GM12878 (cell line): ENCODE results near the gene CAPN7.

ENCODE experiments used
- BHLHE40 ChIP-seq, 2 experiments: fragments of 450-650 bp in 1 of 2; IDR thresholded peaks; 2 replicates each; pipeline ENCODE4 v1.6.1; 2011 to 2017; ENCODE audit warnings: low read depth in 2 of 2, borderline replicate concordance in 1 of 2, improper control_type of control experiment in 1 of 2, low read length in 1 of 2, mild to moderate bottlenecking in 1 of 2
- CHD2 ChIP-seq: IDR thresholded peaks from 2 replicates; pipeline ENCODE4 v1.6.1; 2011; ENCODE audit warnings: low read depth, low read length, improper control_type of control experiment, borderline replicate concordance
- CREM ChIP-seq: IDR thresholded peaks from 2 replicates; pipeline ENCODE4 v1.6.1; 2014; ENCODE audit warnings: antibody characterized with exemption, low read depth
- EZH2 ChIP-seq: IDR thresholded peaks from 2 replicates; pipeline ENCODE4 v1.6.1; 2012; ENCODE audit warnings: low read depth, mild to moderate bottlenecking, control low read depth, inconsistent platforms, low read length, borderline replicate concordance; ENCODE audit not compliant: control insufficient read depth
- IRF5 ChIP-seq: fragments of 450-650 bp; IDR thresholded peaks from 2 replicates; pipeline ENCODE4 v1.6.1; 2017; ENCODE audit warnings: borderline replicate concordance
- JUNB ChIP-seq: IDR thresholded peaks from 2 replicates; pipeline ENCODE4 v1.6.1; 2016; ENCODE audit warnings: antibody characterized with exemption, mild to moderate bottlenecking
- NRF1 ChIP-seq: conservative IDR thresholded peaks from 2 replicates; pipeline ENCODE4 v1.6.1; 2011; ENCODE audit warnings: mild to moderate bottlenecking, low read depth, low read length, improper control_type of control experiment
- PKNOX1 ChIP-seq: fragments of 450-650 bp; IDR thresholded peaks from 2 replicates; pipeline ENCODE4 v1.6.1; 2016; ENCODE audit warnings: mild to moderate bottlenecking
- POLR2AphosphoS5 ChIP-seq: IDR thresholded peaks from 2 replicates; pipeline ENCODE4 v1.6.1; 2011; ENCODE audit warnings: mild to moderate bottlenecking, low read length, inconsistent platforms
- TCF12 ChIP-seq: IDR thresholded peaks from 2 replicates; pipeline ENCODE4 v1.6.1; 2011; ENCODE audit warnings: low read depth, mild to moderate bottlenecking, low read length
- ZNF217 ChIP-seq: fragments of 450-650 bp; IDR thresholded peaks from 2 replicates; pipeline ENCODE4 v1.6.1; 2017; ENCODE audit warnings: antibody characterized with exemption, mild to moderate bottlenecking
- TF ChIP-seq, protein P1 (sequence below), 3 experiments: IDR thresholded peaks in 2 of 3; conservative IDR thresholded peaks in 1 of 3; 2 replicates each; pipeline ENCODE4 v1.5.1; 2011; ENCODE audit warnings: low read depth in 3 of 3, low read length in 3 of 3, mild to moderate bottlenecking in 3 of 3, control low read depth in 2 of 3, moderate library complexity in 2 of 3, inconsistent platforms in 1 of 3, mixed read lengths in 1 of 3; ENCODE audit not compliant: control insufficient read depth in 2 of 3, insufficient read depth in 1 of 3; ENCODE audit errors: extremely low read depth in 1 of 3
- TF ChIP-seq, protein P2 (sequence below): IDR thresholded peaks from 2 replicates; pipeline ENCODE4 v1.6.1; 2011; ENCODE audit warnings: low read depth, mild to moderate bottlenecking, low read length, moderate library complexity, borderline replicate concordance; ENCODE audit errors: extremely low read depth
- TF ChIP-seq, protein P3 (sequence below): fragments of 450-650 bp; IDR thresholded peaks from 2 replicates; pipeline ENCODE4 v1.6.1; 2017; ENCODE audit warnings: antibody characterized with exemption, mild to moderate bottlenecking, moderate library complexity

- TF ChIP-seq BHLHE40 (IDR thresholded peaks at IDR 0.05; ENCODE audit: borderline replicate concordance in 1 of 2, low read depth in 2 of 2, low read length in 1 of 2) (no peak), ZNF217 (no peak), TCF12 (no peak), PKNOX1 (no peak), CREM (no peak), CHD2 (no peak), POLR2AphosphoS5 (no peak), JUNB (no peak), IRF5 (no peak), EZH2 (no peak), NRF1 (no peak)
- TF ChIP-seq, protein P1, sequence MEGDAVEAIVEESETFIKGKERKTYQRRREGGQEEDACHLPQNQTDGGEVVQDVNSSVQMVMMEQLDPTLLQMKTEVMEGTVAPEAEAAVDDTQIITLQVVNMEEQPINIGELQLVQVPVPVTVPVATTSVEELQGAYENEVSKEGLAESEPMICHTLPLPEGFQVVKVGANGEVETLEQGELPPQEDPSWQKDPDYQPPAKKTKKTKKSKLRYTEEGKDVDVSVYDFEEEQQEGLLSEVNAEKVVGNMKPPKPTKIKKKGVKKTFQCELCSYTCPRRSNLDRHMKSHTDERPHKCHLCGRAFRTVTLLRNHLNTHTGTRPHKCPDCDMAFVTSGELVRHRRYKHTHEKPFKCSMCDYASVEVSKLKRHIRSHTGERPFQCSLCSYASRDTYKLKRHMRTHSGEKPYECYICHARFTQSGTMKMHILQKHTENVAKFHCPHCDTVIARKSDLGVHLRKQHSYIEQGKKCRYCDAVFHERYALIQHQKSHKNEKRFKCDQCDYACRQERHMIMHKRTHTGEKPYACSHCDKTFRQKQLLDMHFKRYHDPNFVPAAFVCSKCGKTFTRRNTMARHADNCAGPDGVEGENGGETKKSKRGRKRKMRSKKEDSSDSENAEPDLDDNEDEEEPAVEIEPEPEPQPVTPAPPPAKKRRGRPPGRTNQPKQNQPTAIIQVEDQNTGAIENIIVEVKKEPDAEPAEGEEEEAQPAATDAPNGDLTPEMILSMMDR (IDR thresholded peaks at IDR 0.05 in 2 of 3, conservative IDR thresholded peaks at IDR 0.05 in 1 of 3; ENCODE audit: control insufficient read depth in 2 of 3, extremely low read depth in 1 of 3, insufficient read depth in 1 of 3, low read depth in 3 of 3, low read length in 3 of 3) = no peak
- TF ChIP-seq, protein P2, sequence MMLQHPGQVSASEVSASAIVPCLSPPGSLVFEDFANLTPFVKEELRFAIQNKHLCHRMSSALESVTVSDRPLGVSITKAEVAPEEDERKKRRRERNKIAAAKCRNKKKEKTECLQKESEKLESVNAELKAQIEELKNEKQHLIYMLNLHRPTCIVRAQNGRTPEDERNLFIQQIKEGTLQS = no peak
- TF ChIP-seq, protein P3, sequence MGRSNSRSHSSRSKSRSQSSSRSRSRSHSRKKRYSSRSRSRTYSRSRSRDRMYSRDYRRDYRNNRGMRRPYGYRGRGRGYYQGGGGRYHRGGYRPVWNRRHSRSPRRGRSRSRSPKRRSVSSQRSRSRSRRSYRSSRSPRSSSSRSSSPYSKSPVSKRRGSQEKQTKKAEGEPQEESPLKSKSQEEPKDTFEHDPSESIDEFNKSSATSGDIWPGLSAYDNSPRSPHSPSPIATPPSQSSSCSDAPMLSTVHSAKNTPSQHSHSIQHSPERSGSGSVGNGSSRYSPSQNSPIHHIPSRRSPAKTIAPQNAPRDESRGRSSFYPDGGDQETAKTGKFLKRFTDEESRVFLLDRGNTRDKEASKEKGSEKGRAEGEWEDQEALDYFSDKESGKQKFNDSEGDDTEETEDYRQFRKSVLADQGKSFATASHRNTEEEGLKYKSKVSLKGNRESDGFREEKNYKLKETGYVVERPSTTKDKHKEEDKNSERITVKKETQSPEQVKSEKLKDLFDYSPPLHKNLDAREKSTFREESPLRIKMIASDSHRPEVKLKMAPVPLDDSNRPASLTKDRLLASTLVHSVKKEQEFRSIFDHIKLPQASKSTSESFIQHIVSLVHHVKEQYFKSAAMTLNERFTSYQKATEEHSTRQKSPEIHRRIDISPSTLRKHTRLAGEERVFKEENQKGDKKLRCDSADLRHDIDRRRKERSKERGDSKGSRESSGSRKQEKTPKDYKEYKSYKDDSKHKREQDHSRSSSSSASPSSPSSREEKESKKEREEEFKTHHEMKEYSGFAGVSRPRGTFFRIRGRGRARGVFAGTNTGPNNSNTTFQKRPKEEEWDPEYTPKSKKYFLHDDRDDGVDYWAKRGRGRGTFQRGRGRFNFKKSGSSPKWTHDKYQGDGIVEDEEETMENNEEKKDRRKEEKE = no peak
Observed at GRCh38 chr3:15261274-15261673, 55.2 kb downstream of the CAPN7 start.
